Measurements from ENCODE around the gene C1orf115.
A peak's percentile ranks its signal among the peaks of the same experiment; 100 is the strongest.

C1orf115 gene

GRCh38 chr1:220747437-220748088, 57.4 kb downstream of the C1orf115 start:
- no peak for TF ChIP-seq CTCF (IDR thresholded peaks at IDR 0.05; ENCODE audit: low read depth, low read length, missing control alignments)
- DNase-seq (ENCODE audit: extremely low read depth, low read depth): no peak
- H3K4me3 ChIP-seq (replicated peaks; ENCODE audit: low read depth, low read length): peak overlapping the region; percentile 62

GRCh38 chr1:220748089-220748934, 58.1 kb downstream of the C1orf115 start, which contains the start of gene MTARC2:
Gene MTARC2 (plus strand): TSS chr1:220748322. CDS start chr1:220748532, 210 bp downstream.
- peak; percentile 32 for DNase-seq (ENCODE audit: extremely low read depth, low read depth)
- peak within 1 kb of the TSS; percentile 62 for H3K4me3 ChIP-seq (replicated peaks; ENCODE audit: low read depth, low read length)
- no peak for TF ChIP-seq CTCF (IDR thresholded peaks at IDR 0.05; ENCODE audit: low read depth, low read length, missing control alignments)
